ENCODE data around the gene FOXC1.

The FOXC1 gene

GRCh38 chr6:1569377-1569776, 40.3 kb upstream of the FOXC1 start:
- Histone ChIP-seq H3K9ac (no peak overlapping the region), H3K27ac (no peak overlapping the region), H3K4me2 (no peak overlapping the region), H3K36me3 (ENCODE audit: insufficient read depth) (no peaks in the 10 kb centered on the region), H2AFZ (ENCODE audit: low read depth) (no peak overlapping the region), H3K79me2 (ENCODE audit: insufficient read depth, low read depth) (no peaks in the 10 kb centered on the region), H3K27me3 (ENCODE audit: insufficient read depth, low read depth) (no peaks in the 10 kb centered on the region), H3K4me3 (IDR thresholded peaks at IDR 0.05; ENCODE audit: insufficient read depth, low read depth, low read length) (no peak overlapping the region), H4K20me1 (ENCODE audit: insufficient read depth) (no peaks in the 10 kb centered on the region), H3K4me1 (ENCODE audit: low read depth, poor library complexity, severe bottlenecking) (no peaks in the 10 kb centered on the region)
- TF ChIP-seq CTCF (conservative IDR thresholded peaks at IDR 0.05; ENCODE audit: low read depth, low read length): no peak

- Histone ChIP-seq H3K4me3 (IDR thresholded peaks at IDR 0.05; ENCODE audit: insufficient read depth, low read depth, low read length) (no peak overlapping the region), H3K79me2 (ENCODE audit: insufficient read depth, low read depth) (no peaks in the 10 kb centered on the region), H3K36me3 (ENCODE audit: insufficient read depth) (no peaks in the 10 kb centered on the region), H3K9ac (no peak overlapping the region), H3K4me2 (no peak overlapping the region), H3K4me1 (ENCODE audit: low read depth, poor library complexity, severe bottlenecking) (no peaks in the 10 kb centered on the region), H3K27ac (no peak overlapping the region), H2AFZ (ENCODE audit: low read depth) (no peak overlapping the region), H3K27me3 (ENCODE audit: insufficient read depth, low read depth) (no peaks in the 10 kb centered on the region), H4K20me1 (ENCODE audit: insufficient read depth) (no peaks in the 10 kb centered on the region)
- TF ChIP-seq CTCF (conservative IDR thresholded peaks at IDR 0.05; ENCODE audit: low read depth, low read length): no peak
Measured at GRCh38 chr6:1570848-1571247, 38.9 kb upstream of the FOXC1 start.

GRCh38 chr6:1572892-1573291, 36.8 kb upstream of the FOXC1 start:
- H3K79me2 ChIP-seq (ENCODE audit: insufficient read depth, low read depth): no peaks in the 10 kb centered on the region
- H2AFZ ChIP-seq (ENCODE audit: low read depth): no peak overlapping the region
- no peaks in the 10 kb centered on the region for H3K36me3 ChIP-seq (ENCODE audit: insufficient read depth)
- H3K27ac ChIP-seq: no peak overlapping the region
- no peaks in the 10 kb centered on the region for H4K20me1 ChIP-seq (ENCODE audit: insufficient read depth)
- TF ChIP-seq CTCF (conservative IDR thresholded peaks at IDR 0.05; ENCODE audit: low read depth, low read length): no peak
- H3K4me1 ChIP-seq (ENCODE audit: low read depth, poor library complexity, severe bottlenecking): no peaks in the 10 kb centered on the region
- H3K4me2 ChIP-seq: no peak overlapping the region
- H3K9ac ChIP-seq: no peak overlapping the region
- H3K27me3 ChIP-seq (ENCODE audit: insufficient read depth, low read depth): no peaks in the 10 kb centered on the region
- no peak overlapping the region for H3K4me3 ChIP-seq (IDR thresholded peaks at IDR 0.05; ENCODE audit: insufficient read depth, low read depth, low read length)

- no peaks in the 10 kb centered on the region for H4K20me1 ChIP-seq (ENCODE audit: insufficient read depth)
- H3K27ac ChIP-seq: no peak overlapping the region
- H2AFZ ChIP-seq (ENCODE audit: low read depth): no peak overlapping the region
- H3K27me3 ChIP-seq (ENCODE audit: insufficient read depth, low read depth): no peaks in the 10 kb centered on the region
- H3K9ac ChIP-seq: no peak overlapping the region
- H3K4me1 ChIP-seq (ENCODE audit: low read depth, poor library complexity, severe bottlenecking): no peaks in the 10 kb centered on the region
- H3K36me3 ChIP-seq (ENCODE audit: insufficient read depth): no peaks in the 10 kb centered on the region
- H3K4me3 ChIP-seq (IDR thresholded peaks at IDR 0.05; ENCODE audit: insufficient read depth, low read depth, low read length): no peak overlapping the region
- no peak overlapping the region for H3K4me2 ChIP-seq
- TF ChIP-seq CTCF (conservative IDR thresholded peaks at IDR 0.05; ENCODE audit: low read depth, low read length): no peak
- H3K79me2 ChIP-seq (ENCODE audit: insufficient read depth, low read depth): no peaks in the 10 kb centered on the region
Measured at GRCh38 chr6:1574083-1574761, 35.5 kb upstream of the FOXC1 start.

All from KMS-11 (cell line).